Panc1 (cell line): Measurements from ENCODE around the gene LDLRAD4.

Experiments used
- CTCF ChIP-seq: fragments of 450-650 bp; IDR thresholded peaks from 2 replicates; pipeline ENCODE4 v1.5.1; 2017; ENCODE audit warnings: mild to moderate bottlenecking
- POLR2AphosphoS5 ChIP-seq: IDR thresholded peaks from 2 replicates; pipeline ENCODE4 v1.6.1; 2012; ENCODE audit warnings: mild to moderate bottlenecking, low read depth, low read length, moderate library complexity
- TCF7L2 ChIP-seq: IDR thresholded peaks from 2 replicates; pipeline ENCODE4 v1.6.1; 2011; ENCODE audit warnings: mild to moderate bottlenecking, low read depth, low read length, inconsistent platforms

GRCh38 chr18:13222856-13223281 lies 4.3 kb downstream of the LDLRAD4 start:
- TF ChIP-seq CTCF: no peak
- no peak for TF ChIP-seq POLR2AphosphoS5
- TF ChIP-seq TCF7L2: no peak
